Prostate gland (tissue), 2 donors: ENCODE results near the gene BCAS3.

Experiments used
- POLR2A ChIP-seq: fragments of 450-650 bp; IDR thresholded peaks from one replicate; pipeline ENCODE4 v1.6.1; 2016; ENCODE audit warnings: antibody characterized with exemption, mild to moderate bottlenecking
- TF ChIP-seq, protein P1 (sequence below), 4 experiments: fragments of 200-600 bp in 2 of 4; fragments of 450-650 bp in 2 of 4; sonication (generic) in 2 of 4; IDR thresholded peaks; 1 replicate in 3 of 4; 2 replicates in 1 of 4; pipeline ENCODE4 v1.5.1; 2016 to 2019; ENCODE audit warnings: antibody characterized with exemption in 4 of 4, mild to moderate bottlenecking in 2 of 4, moderate library complexity in 2 of 4

DNA sequence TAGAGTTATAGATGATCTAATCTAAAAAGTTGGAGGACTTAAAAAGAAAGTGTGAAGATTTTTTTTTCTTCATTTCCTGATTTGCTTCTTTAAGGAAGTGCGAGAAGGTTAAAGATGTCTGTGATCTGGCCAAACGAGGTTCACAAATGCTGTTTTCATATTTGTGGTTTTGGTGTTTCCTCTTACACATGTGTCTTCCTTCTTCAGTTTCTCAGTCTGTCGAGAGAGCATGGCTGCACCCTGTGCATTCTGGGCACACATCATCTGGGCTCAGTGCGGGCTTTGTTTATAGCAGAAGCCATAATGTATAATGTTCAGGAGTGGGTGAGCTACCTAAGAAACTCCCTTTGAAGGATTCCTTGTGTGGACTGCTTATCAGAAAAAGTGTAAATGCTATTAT is 461.6 kb downstream of the BCAS3 start:
- no peak for TF ChIP-seq POLR2A
- TF ChIP-seq, protein P1, sequence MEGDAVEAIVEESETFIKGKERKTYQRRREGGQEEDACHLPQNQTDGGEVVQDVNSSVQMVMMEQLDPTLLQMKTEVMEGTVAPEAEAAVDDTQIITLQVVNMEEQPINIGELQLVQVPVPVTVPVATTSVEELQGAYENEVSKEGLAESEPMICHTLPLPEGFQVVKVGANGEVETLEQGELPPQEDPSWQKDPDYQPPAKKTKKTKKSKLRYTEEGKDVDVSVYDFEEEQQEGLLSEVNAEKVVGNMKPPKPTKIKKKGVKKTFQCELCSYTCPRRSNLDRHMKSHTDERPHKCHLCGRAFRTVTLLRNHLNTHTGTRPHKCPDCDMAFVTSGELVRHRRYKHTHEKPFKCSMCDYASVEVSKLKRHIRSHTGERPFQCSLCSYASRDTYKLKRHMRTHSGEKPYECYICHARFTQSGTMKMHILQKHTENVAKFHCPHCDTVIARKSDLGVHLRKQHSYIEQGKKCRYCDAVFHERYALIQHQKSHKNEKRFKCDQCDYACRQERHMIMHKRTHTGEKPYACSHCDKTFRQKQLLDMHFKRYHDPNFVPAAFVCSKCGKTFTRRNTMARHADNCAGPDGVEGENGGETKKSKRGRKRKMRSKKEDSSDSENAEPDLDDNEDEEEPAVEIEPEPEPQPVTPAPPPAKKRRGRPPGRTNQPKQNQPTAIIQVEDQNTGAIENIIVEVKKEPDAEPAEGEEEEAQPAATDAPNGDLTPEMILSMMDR (IDR thresholded peaks at IDR 0.05), result no peak
